ES-I3 (cell line): Measurements from ENCODE around the gene SNX32.
A peak's percentile ranks its signal among the peaks of the same experiment; 100 is the strongest.

ENCODE experiments used
- H3K36me3 ChIP-seq: 2 replicates; pipeline ENCODE4 v1.6.1; 2013; ENCODE audit warnings: mild to moderate bottlenecking, low read length, control low read depth, moderate library complexity; ENCODE audit not compliant: insufficient read depth
- H3K4me1 ChIP-seq: 2 replicates; pipeline ENCODE4 v1.6.1; 2013; ENCODE audit warnings: mild to moderate bottlenecking, control low read depth, low read length; ENCODE audit not compliant: insufficient read depth
- H3K9ac ChIP-seq: 2 replicates; pipeline ENCODE4 v1.6.1; 2013; ENCODE audit warnings: low read depth, mild to moderate bottlenecking, low read length, moderate library complexity
- H3K9me3 ChIP-seq: 2 replicates; pipeline ENCODE4 v1.6.1; 2013; ENCODE audit warnings: mild to moderate bottlenecking, low read length, moderate library complexity; ENCODE audit not compliant: control insufficient read depth, insufficient read depth

The SNX32 gene

GRCh38 chr11:65896034-65896999, 62.6 kb downstream of the SNX32 start:
- peaks cover 5% of the 10 kb centered on the region; the same call in 1 of the 2 replicates for H3K36me3 ChIP-seq
- H3K9me3 ChIP-seq: no peaks in the 10 kb centered on the region
- no peaks in the 10 kb centered on the region; the same call in 1 of the 2 replicates for H3K4me1 ChIP-seq
- H3K9ac ChIP-seq: no peak overlapping the region

- no peak overlapping the region for H3K9ac ChIP-seq
Measured at GRCh38 chr11:65897020-65897471, 63.3 kb downstream of the SNX32 start.

DNA sequence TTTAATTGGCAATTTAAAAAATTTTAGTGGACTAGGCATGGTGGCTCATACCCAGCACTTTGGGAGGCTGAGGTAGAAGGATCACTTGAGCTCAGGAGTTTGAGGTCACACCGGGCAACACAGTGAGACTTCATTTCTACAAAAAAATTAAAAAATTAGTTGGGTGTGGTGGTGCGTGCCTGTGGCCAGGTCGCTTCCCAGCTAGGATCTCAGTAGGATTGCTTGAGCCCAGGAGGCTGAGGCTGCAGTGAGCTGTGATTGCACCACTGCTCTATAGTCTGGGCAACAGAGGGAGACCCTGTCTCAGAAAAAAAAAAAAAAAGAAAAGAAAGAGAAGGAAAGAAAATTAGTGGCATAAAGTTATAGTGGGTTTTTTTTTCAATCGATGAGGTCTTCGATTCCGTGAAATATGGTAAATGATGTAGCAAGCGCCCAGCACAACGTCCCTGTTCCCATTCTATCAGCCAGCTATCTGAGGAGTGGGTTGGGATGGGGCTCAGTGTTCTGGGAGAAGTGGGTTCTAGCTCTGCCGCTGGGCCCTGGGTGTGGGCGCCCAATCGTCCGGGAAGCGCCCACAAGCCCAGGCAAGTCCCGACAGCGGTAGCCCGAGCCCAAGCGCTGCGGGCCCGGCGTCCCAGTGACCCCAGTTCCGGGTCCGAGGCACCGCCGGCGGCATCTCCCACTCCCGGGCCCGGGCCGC, 65.0 kb downstream of the SNX32 start:
- H3K36me3 ChIP-seq: peaks cover 5% of the 10 kb centered on the region; the same call in 1 of the 2 replicates
- H3K9me3 ChIP-seq: no peaks in the 10 kb centered on the region
- peaks cover 14% of the 10 kb centered on the region for H3K4me1 ChIP-seq
- peak overlapping the region; percentile 87 for H3K9ac ChIP-seq

More at GRCh38 chr11:65897020-65897471, 63.3 kb downstream of the SNX32 start:
- H3K36me3 ChIP-seq: peaks cover 5% of the 10 kb centered on the region; the same call in 1 of the 2 replicates
- no peaks in the 10 kb centered on the region for H3K9me3 ChIP-seq
- peaks cover under 1% of the 10 kb centered on the region; the same call in 1 of the 2 replicates for H3K4me1 ChIP-seq

GRCh38 chr11:65899356-65900124, 65.8 kb downstream of the SNX32 start:
- Histone ChIP-seq H3K9ac (peak overlapping the region; percentile 87), H3K36me3 (peaks cover 5% of the 10 kb centered on the region; the same call in 1 of the 2 replicates), H3K9me3 (no peaks in the 10 kb centered on the region), H3K4me1 (peaks cover 16% of the 10 kb centered on the region)

DNA sequence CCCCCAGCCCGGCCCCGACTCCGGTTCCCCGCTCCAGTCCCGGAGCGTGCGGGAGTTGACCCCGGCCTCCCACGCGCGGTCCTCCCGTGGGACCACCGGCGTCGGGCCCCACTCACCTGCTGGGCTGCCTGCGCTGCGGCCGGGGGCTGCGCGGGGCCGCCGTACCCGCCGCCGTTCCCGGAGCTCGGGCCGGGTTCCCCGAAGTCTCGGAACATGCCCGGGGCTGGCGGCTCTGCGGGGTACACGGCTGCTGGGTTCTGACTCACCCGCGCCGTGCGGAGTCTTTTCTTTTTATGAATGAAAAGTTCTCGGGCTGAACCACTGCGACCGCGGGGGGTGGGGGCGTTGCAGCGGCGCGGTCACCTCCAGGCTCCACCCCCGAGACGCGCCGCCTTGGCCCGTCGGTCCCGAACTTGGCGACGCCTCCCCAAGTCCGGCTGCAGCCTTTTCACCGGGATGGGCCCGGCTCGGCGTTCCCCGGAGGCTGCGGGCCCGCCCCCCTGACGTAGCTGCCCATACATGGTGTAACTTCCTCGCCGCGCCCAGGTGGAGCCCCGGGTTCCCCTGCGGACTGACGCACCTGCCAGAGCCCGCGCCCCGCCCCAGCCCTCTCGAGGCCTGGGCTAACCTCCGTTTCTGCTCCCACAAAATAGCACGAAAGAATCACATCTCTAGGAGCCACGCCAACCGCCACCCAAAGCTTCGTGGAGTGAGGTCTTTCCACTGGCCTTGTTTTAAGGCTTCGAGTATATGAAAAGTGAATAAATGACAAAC, 66.5 kb downstream of the SNX32 start, which contains the start of gene FOSL1:
FOSL1 (minus strand) TSS at position 264 of the 774 bp plus-strand sequence; CDS start at position 215, 49 bp downstream.
- H3K36me3 ChIP-seq: peaks cover 5% of the 10 kb centered on the region; the same call in 1 of the 2 replicates
- H3K9me3 ChIP-seq: no peaks in the 10 kb centered on the region
- H3K4me1 ChIP-seq: peaks cover 16% of the 10 kb centered on the region
- peak within 1 kb of the TSS; percentile 87 for H3K9ac ChIP-seq

GRCh38 chr11:65900899-65901180, 67.1 kb downstream of the SNX32 start:
- peak overlapping the region; percentile 7; the same call in 1 of the 2 replicates for H3K9ac ChIP-seq
- peaks cover 3% of the 10 kb centered on the region; the same call in 1 of the 2 replicates for H3K36me3 ChIP-seq
- H3K4me1 ChIP-seq: peaks cover 16% of the 10 kb centered on the region
- no peaks in the 10 kb centered on the region for H3K9me3 ChIP-seq

- Histone ChIP-seq H3K4me1 (peaks cover 16% of the 10 kb centered on the region), H3K9ac (no peak overlapping the region), H3K36me3 (no peaks in the 10 kb centered on the region), H3K9me3 (no peaks in the 10 kb centered on the region)
Measured at GRCh38 chr11:65903068-65903481, 69.3 kb downstream of the SNX32 start.
